GM21423 (cell line): ENCODE data around the gene USP44.
"Not testable (repeated sequence)": the region's sequence is repeated elsewhere in the genome, so short reads cannot be mapped to it uniquely, and the experiment has no call there.

Experiments
- ATAC-seq: cut with Tn5 transposase; IDR thresholded peaks from one replicate; pipeline ENCODE4 v1.9.1; 2021; ENCODE audit warnings: mild to moderate bottlenecking, moderate library complexity; ENCODE audit not compliant: unreplicated experiment

USP44 gene

DNA sequence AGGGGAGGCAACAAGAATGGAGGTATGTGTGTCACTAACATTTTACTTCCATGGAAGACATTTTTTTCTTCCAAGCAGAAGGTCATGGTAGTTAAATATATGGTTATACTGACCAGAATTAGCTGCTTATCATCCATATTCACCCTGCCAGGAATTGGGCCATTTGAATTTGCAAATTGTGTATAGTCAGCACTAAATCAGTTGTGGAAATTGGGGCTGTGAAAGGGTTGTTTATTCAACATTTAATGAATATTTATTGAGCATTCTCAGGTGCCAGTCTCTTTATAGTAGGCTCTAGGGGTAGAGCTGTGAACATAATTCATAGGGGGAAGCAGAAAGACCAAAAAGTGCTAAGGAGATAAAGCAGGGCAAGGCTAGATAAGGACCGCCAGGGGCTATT lies 39.3 kb downstream of the USP44 start:
- no peak for ATAC-seq

DNA sequence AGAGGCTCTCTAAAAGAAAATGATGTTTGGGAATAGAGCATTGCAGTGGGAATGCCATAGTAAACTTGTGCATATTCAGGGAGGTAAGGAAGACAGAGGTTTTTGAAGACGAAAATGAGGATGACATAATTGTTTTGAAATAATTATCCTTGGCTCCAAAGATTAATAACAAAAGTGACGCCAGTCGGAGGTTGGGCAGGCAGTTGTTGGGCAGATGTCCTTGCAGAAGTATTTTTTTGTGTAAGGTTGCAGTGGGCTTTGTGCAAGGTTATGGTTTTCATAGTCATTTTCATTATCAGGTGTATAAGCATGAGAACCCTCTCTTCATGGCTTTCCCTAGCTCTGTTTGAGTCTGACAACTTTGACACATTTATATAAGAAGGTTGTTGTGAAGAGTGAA lies 42.0 kb downstream of the USP44 start:
- ATAC-seq: no peak

DNA sequence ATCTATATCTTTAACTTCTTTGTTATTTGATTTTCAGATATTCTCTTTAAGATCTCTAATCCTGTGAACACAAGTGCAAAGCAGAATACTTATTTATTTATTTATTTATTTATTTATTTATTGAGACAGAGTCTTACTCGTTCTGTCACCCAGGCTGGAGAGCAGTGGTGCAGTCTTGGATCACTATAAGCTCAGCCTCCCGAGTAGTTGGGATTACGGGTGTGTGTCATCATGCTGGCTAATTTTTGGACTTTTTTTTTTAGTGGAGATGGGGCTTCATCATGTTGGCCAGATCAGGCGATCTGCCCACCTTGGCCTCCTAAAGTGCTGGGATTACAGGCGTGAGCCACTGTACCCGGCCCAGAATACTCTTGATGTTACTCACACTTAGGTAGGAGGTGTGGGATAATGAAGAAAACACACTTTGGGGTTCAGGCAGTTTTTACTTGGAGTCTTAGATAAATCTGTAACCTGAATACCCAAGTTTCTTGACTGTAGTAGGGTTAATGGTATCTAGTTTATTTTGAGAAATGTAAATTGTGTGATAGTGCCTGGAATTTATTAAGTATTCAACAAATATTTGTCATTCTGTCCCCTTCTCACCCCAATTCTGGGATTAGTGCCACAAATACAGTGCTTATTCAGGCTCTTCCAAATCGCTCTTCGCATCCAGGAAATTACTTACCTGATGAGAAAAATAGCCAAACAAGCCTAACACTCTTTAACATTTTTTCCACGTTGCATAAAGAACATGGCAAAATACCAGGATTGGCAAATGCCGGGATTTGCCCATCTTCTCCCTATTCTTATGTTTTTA lies 44.4 kb downstream of the USP44 start:
- no peak for ATAC-seq

DNA sequence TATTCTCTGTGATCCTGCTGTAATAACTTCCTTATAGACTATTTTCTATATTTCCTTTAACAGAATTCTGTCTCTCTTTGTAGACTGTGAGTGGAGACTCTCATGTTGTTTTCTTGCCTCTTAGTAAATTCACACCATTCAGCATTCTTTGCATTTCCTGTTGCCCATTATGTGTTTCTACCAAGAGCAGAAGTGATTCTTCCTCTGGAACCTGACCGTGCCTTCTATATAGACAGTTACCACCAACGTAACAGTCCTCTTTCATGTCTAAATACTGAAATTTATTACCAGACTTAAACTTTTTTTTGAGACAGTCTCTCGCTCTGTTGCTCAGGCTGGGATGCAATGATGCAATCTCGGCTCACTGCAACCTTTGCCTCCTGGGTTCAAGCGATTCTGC lies 46.2 kb downstream of the USP44 start:
- ATAC-seq: no peak

DNA sequence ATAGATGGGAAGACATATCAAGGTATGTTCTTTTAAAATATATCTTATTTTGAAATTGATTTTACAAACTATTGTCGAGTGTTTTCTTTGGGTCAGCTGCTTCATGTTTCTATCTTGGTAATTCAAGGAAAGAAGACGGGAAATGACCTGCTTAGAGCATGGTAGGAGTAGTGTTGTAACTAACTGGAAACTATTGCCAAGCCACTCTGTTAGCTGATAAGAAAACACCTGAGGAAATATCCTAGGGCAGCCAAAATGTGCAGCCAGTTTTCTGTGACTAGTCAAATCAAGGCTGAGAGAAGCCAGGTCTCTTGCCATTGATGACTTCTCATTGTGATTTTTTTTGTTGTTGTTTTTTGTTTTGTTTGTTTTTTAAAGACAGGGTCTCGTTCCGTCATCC lies 47.1 kb downstream of the USP44 start:
- ATAC-seq: no peak

DNA sequence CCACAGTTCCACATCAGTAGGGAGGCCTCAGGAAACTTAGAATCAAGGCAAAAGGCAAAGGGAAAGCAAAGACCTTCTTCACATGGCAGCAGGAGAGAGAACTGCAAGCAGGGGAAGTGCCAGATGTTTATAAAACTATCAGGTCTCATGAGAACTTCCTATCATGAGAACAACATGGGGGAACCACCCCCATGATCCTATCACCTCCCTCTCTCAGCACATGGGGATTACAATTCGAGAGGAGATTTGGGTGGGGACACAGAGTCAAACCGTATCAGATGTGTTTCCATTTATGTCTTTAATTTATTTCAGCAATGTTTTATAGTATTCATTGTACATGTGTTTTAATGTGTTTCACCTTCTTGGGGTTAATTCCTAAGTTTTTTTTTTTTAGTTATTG lies 51.5 kb downstream of the USP44 start:
- ATAC-seq: no peak

DNA sequence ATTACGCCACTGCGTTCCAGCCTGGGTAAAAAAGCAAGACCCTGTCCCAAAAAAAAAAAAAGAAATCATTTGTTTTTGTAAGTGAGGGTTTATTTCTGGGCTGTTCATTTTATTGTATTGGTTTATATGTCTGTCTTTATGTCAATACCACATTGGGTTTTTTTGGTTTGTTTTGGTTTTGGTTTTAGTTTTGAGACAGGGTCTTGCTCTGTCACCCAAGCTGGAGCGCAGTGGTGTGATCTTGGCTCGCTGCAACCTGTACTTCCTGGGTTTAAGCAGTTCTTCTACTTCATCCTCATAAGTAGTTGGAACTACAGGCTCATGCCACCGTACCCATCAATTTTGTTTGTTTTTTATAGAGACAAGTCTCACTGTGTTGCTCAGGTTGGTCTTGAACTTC lies 52.3 kb downstream of the USP44 start:
- ATAC-seq: no peak

DNA sequence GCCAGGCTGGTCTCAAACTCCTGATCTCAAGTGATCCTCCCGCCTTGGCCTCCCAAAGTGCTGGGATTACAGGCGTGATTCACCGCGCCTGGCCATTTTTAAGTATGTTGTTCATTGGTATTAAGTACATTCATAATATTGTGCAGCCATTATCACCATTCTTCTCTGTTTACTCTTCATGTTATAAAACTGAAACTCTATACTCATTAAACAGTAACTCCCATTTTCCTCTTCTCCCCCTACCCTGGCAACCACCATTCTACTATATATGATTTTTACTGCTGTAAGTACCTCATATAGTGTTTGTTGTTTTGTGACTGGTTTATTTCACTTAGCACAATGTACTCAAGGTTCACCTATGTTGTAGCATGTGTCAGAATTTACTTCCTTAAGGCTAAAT lies 54.2 kb downstream of the USP44 start:
- ATAC-seq: no peak

DNA sequence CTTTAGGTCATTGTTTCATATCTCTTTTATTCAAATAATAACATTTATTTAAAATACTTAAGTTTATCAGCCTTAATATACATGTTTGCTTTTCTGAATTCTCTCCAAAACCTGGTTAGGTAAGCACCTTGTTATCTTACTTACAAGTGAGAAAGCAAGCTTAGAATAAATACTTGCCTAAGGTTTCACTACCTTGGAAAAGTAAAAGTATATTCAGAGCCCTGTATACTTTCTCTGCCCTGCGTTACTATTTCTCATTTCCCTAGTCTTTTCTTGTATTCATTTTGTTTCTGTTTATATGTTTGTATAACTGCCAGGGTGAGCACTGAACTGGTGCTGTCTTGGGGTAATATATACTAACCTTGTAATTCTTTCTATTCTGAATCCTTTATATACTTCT lies 55.8 kb downstream of the USP44 start:
- ATAC-seq: no peak

DNA sequence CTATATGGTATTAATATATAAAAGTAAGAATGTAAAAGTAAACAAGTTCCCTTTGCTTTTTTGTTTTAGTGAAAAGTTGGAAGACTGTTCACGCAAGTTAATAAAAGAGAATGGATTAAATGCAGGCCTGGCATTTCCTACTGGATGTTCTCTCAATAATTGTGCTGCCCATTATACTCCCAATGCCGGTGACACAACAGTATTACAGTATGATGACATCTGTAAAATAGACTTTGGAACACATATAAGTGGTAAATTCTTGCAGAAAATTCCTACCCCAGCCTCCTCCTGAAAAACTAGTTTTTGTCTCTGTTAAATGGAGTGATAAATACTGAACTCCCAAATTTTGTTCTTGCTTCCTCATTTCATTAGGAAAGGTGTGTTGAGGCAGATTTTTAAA lies 56.4 kb downstream of the USP44 start:
- ATAC-seq: no peak

DNA sequence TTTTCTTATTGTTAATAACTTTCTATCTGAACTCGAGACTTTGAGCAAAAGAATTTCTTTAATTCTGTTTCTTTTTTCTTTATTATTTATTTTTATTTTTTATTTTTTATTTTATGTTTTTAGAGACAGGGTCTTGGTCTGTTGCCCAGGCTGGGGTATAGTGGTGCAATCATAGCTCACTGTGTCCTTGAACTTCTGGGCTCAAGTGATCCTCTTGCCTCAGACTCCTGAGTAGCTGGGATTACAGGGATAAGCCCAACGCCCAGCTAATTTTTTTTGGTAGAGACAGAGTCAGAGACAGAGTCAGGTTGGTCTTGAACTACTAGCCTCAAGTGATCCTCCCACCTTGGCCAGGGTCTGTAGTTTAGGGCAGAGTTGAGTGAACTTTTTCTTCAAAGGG lies 58.8 kb downstream of the USP44 start:
- no peak for ATAC-seq

DNA sequence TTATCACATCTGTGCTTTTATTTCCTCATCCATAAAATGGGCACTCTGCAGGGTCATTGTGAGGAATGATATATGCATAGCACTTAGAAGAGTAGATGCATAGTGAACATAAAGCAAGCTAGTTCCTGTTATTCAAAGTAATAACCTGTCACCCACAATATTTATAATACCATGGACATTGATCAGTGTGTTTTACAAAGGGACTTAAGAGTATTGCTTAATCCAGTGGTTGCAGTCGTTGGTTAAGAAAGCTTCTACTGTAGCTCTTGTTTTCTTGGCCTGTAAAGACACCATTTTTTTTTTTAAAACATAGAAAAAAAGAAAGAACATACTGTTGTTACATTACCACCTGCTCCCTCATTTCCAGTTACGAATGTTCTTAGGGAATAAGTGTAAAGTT lies 64.3 kb downstream of the USP44 start:
- ATAC-seq: no peak

DNA sequence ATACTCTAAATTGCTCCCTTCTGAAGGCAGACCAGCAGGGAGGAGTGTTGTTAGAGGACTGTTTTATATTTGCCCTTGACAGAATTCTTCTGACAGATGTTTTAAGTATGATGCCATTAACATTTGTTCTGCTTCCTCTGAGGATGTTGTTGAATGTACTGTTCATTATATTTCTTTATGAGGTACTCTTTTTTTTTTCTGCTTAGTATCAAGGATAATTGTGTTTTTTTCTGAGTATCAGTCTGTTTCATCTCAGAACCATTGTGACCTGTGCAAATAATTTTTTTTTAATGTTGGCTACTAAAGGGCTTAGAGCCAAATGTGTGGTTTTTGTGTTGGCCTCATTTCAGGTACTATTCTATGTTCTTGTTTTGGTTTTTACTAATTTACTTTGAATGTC lies 66.8 kb downstream of the USP44 start:
- no peak for ATAC-seq

DNA sequence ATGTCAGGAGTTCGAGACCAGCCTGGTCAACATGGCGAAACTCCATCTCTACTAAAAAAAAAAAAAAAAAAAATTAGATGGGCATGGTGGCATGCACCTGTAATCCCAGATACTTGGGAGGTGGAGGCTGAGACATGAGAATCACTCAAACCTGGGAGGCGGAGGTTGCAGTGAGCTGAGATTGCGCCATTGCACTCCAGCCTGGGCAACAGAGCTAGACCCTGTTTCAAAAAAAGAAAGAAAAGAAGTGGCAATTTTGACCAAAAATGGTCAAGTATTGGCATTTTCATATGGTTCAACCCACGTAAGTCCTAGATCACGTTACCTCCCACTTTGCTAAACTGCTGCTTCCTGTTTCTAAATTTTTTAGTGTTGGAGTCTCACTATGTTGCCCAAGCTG lies 68.7 kb downstream of the USP44 start:
- ATAC-seq: not testable (repeated sequence)

DNA sequence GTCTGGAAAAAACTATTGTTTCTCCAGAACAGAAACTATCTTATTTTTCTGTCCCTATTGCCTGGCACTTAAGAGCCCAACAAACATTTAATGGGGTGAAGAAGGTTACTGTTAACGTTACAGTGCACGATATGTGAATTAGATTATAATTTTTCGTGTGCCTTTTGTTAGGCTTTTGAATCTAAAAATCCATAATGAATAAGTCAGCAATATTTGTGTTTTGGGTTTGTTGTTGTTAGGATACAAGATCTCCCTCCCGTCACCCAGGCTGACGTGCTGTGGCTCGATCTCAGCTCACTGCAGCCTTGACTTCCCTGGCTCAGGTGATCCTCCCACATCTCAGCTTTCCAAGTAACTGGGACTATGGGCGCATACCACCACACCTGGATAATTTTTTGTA lies 69.4 kb downstream of the USP44 start:
- ATAC-seq: no peak

DNA sequence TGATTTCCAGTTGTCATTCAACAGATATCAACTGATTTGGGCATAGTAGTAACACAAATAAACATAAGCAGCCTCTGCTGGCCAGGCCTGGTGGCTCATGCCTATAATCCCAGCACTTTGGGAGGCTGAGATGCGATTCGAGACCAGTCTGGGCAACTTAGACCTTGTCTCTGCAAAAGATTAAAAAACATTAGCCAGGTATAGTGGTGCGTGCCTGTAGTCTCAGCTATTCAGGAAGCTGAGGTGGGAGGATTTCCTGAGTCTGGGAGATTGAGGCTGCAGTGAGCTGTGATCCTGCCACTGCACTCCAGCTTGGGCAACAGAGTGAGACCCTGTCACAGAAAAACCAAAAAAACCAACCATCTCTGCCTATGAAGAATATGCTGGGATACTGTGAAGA lies 70.2 kb downstream of the USP44 start:
- ATAC-seq: no peak

DNA sequence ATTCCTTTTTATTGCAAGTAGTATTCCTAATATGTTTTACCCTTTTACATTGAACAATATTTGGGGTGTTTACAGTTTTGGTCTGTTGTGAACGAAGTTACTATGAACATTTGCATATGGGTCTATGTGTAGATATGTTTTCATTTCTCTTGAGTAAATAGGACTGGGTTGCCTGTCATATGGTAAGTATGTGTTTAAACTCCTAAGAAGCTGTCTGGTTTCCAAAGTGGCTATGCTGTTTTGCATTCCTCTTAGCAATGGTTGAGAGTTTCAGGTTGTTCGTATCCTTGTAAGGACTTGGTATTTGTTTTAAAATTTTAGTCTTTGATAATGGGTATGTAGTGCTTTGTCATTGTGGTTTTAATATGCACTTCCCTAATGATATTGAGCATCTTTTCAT lies 71.0 kb downstream of the USP44 start:
- peak; percentile 50 for ATAC-seq

DNA sequence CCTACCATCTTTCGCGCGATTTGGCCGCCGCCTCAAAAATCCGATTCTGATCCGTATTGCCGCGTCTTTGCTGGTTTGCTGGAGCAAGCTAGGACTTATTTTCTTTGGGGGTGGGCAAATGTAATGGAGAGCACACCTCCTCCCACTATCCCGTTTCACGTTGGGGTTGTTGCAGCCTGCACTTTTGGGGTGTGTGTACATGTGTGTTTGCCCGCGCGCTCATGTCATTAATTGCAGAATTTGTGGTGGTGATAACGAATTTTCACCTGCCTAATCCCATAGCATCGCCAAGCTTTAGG lies 76.7 kb downstream of the USP44 start:
- no peak for ATAC-seq

DNA sequence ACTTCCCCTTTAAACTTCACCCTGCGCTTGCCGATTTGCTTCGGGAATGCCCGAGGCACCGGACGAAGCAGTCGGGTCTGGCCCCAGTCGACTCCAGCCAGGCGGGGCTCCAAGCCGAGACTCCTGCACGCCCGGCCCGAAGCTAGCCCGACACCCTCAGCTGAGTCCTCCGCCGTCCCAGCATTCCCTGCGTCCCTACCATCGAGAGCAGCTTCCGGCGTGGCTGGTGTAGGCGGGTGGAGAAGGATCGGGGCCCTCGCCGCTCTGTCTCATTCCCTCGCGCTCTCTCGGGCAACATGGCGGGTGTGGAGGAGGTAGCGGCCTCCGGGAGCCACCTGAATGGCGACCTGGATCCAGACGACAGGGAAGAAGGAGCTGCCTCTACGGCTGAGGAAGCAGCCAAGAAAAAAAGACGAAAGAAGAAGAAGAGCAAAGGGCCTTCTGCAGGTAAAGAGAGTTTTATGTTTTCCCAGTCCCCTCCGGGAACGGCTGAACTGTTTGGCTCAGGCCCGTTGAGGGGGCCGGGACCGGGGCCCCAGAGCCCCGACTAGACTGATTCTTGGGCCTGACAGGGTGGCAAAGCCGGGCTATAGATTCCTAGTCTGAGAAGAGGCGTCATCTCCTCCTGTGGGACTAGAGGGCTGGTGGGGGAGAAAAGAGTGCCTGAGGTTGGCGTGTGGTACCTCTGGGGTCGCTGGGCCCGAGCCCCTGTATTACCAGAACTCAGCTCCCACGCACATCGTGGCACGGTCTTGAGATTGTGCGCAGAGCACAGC lies 77.2 kb downstream of the USP44 start, which contains the start of gene METAP2:
Gene METAP2 (plus strand): TSS at position 269 of the 776 bp plus-strand sequence. CDS start 28 bp downstream, at position 297.
- peak; percentile 98 for ATAC-seq

DNA sequence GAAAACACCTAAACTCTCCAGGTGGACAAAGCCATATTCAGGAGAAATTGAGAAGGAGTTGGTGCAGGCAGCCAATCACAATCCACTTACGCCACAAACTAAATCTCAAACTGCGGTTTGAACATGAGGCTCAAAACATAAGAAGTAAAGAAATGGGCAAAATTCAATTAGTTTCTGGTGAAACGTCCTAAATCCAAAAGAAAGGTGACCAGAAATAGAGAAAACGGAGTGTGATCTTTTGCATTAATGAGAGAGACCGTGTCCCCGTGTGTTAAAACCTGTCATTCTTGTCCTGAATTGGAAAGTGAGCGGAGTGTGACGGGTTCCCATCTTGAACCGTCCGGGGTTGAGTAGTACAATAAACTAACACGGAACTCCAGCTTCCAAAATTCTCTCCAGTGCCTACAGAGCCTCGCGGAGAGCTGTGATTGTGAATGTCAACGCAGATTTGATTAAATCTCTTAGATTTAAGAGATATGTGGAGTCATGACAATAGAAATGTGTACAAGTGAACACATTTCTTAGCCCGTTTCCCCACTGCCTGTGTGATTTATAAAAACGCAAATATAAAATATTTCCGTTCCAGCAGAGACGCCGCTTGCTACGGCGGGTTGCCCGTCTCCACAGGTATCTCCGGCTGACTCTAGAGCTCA lies 77.9 kb downstream of the USP44 start:
- ATAC-seq: peak; percentile 27

DNA sequence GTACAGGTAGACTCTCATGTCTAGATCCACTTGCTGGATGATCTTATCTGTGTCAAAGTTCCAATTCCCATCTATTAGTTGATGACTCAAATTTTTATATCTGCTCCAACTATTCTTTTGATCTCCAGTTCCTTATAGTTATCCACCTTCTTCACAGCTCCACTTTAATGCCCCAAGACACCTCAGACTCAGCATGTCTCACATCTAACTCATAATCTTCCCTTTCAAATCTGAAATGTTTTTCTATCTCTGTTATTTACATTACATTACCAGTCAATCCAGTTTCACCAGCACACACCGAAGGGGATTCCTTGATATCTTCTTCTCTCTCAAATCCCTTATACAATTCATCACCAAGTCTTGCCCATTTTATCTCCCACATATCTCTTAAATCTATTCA lies 81.0 kb downstream of the USP44 start:
- ATAC-seq: no peak
